Activated CD4-positive, alpha-beta T cell treated with anti-CD3 and anti-CD28 coated beads, Interleukin-2, amount 10 ng/mL, durations not matched to agents 7 days and 5 days (primary cell): ENCODE data around the gene PPP2R3B. TPM values are rescaled to one million over a fixed set of nuclear protein-coding genes. Genes with fewer than 3 reads are reported as not detected.
A peak's percentile ranks its signal among the peaks of the same experiment; 100 is the strongest.

Experiments
- CTCF ChIA-PET: fragments of 350-600 bp; sonication (Branson Sonifier 250); formaldehyde crosslinking; loops from one replicate; lab custom pipeline; 2021; ENCODE audit warnings: antibody characterized with exemption; lab: Charles Lee
- POLR2A ChIA-PET: fragments of 350-600 bp; sonication (Branson Sonifier 250); formaldehyde crosslinking; loops from one replicate; lab custom pipeline; 2021; ENCODE audit warnings: antibody characterized with exemption; lab: Charles Lee
- DNase-seq: peaks from one replicate; pipeline ENCODE4 v3.0.0-alpha.2; 2020
- H3K27ac Mint-ChIP-seq: one replicate; pipeline ENCODE4 v1.8.0; 2021; ENCODE audit warnings: mild to moderate bottlenecking, moderate library complexity, mixed read lengths
- H3K27me3 Mint-ChIP-seq: one replicate; pipeline ENCODE4 v1.8.0; 2021; ENCODE audit warnings: mixed read lengths
- H3K36me3 Mint-ChIP-seq: one replicate; pipeline ENCODE4 v1.8.0; 2021; ENCODE audit warnings: low read depth, mixed read lengths
- H3K4me1 Mint-ChIP-seq: one replicate; pipeline ENCODE4 v1.8.0; 2021; ENCODE audit warnings: mixed read lengths
- H3K4me3 Mint-ChIP-seq: one replicate; pipeline ENCODE4 v1.8.0; 2021; ENCODE audit warnings: mild to moderate bottlenecking, moderate library complexity, mixed read lengths
- H3K9me3 Mint-ChIP-seq: one replicate; pipeline ENCODE4 v1.8.0; 2021; ENCODE audit warnings: mixed read lengths
- total RNA-seq, 2 experiments: library from RNA; stranded (reverse); gene quantifications; one replicate each; pipeline ENCODE4 v1.2.3, GENCODE V29; 2021

PPP2R3B gene
- total RNA-seq, 2 experiments from 2014 or later = 30.6 to 33.8 TPM

GRCh38 chrX:318068-318738 lies 68.5 kb downstream of the PPP2R3B start:
- POLR2A ChIA-PET = no interaction called here
- H3K4me1 Mint-ChIP-seq = peaks cover 33% of the 10 kb centered on the region
- H3K27me3 Mint-ChIP-seq = no peaks in the 10 kb centered on the region
- peak; percentile 99 for DNase-seq
- H3K9me3 Mint-ChIP-seq = no peaks in the 10 kb centered on the region
- H3K36me3 Mint-ChIP-seq = peaks cover 14% of the 10 kb centered on the region
- CTCF ChIA-PET = no interaction called here
- peak overlapping the region; percentile 91 for H3K4me3 Mint-ChIP-seq
- peak overlapping the region; percentile 99 for H3K27ac Mint-ChIP-seq

- Mint-ChIP-seq H3K4me1 (peaks cover 26% of the 10 kb centered on the region), H3K36me3 (peaks cover 15% of the 10 kb centered on the region), H3K27me3 (no peaks in the 10 kb centered on the region), H3K9me3 (no peaks in the 10 kb centered on the region), H3K4me3 (peak overlapping the region; percentile 91), H3K27ac (peak overlapping the region; percentile 99)
- no peak for DNase-seq
- ChIA-PET CTCF (no interaction called here), POLR2A (no interaction called here)
Observed at GRCh38 chrX:317424-318067, 69.2 kb downstream of the PPP2R3B start.

GRCh38 chrX:316351-317325 lies 70.1 kb downstream of the PPP2R3B start:
- Mint-ChIP-seq H3K36me3 (peaks cover 24% of the 10 kb centered on the region), H3K27ac (peak overlapping the region; percentile 46), H3K9me3 (no peaks in the 10 kb centered on the region), H3K4me3 (peak overlapping the region; percentile 51), H3K4me1 (peaks cover 24% of the 10 kb centered on the region), H3K27me3 (no peaks in the 10 kb centered on the region)
- ChIA-PET CTCF (no interaction called here), POLR2A (no interaction called here)
- no peak for DNase-seq

GRCh38 chrX:314781-315595 lies 71.7 kb downstream of the PPP2R3B start:
- DNase-seq = no peak
- no peaks in the 10 kb centered on the region for H3K27me3 Mint-ChIP-seq
- H3K9me3 Mint-ChIP-seq = no peaks in the 10 kb centered on the region
- H3K4me3 Mint-ChIP-seq = no peak overlapping the region
- H3K27ac Mint-ChIP-seq = no peak overlapping the region
- CTCF ChIA-PET = no interaction called here
- peaks cover 23% of the 10 kb centered on the region for H3K36me3 Mint-ChIP-seq
- POLR2A ChIA-PET = no interaction called here
- peaks cover 14% of the 10 kb centered on the region for H3K4me1 Mint-ChIP-seq

GRCh38 chrX:314049-314448 lies 72.7 kb downstream of the PPP2R3B start:
- DNase-seq = no peak
- Mint-ChIP-seq H3K27ac (no peak overlapping the region), H3K4me1 (peaks cover 14% of the 10 kb centered on the region), H3K36me3 (peaks cover 28% of the 10 kb centered on the region), H3K4me3 (no peak overlapping the region), H3K27me3 (no peaks in the 10 kb centered on the region), H3K9me3 (no peaks in the 10 kb centered on the region)
- CTCF ChIA-PET = no interaction called here
- POLR2A ChIA-PET = no interaction called here

DNA sequence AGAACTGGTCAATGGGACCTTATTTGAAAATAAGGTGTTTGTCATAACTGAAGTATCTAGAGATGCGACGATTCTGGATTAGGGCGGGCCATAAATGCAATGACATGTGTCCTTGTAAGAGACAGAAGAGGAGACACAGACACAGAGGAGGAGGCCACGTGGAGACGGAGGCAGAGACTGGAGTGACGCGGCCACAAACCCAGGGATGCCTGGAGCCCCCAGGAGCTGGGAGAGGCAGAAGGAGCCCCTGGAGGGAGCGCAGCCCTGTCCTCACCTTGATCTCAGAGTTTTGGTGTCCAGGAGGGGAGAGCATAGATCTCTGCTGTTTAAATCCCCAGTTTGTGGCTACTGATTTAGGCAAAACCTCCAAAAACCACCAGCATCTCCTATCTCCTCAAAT lies 73.2 kb downstream of the PPP2R3B start:
- DNase-seq = no peak
- H3K4me3 Mint-ChIP-seq = no peak overlapping the region
- H3K4me1 Mint-ChIP-seq = peaks cover 14% of the 10 kb centered on the region
- no peaks in the 10 kb centered on the region for H3K27me3 Mint-ChIP-seq
- POLR2A ChIA-PET = no interaction called here
- no peaks in the 10 kb centered on the region for H3K9me3 Mint-ChIP-seq
- peaks cover 29% of the 10 kb centered on the region for H3K36me3 Mint-ChIP-seq
- CTCF ChIA-PET = no interaction called here
- H3K27ac Mint-ChIP-seq = no peak overlapping the region

GRCh38 chrX:312621-313331 lies 73.9 kb downstream of the PPP2R3B start:
- DNase-seq = no peak
- Mint-ChIP-seq H3K4me1 (peaks cover 10% of the 10 kb centered on the region), H3K4me3 (no peak overlapping the region), H3K27me3 (no peaks in the 10 kb centered on the region), H3K9me3 (no peaks in the 10 kb centered on the region), H3K27ac (no peak overlapping the region), H3K36me3 (peaks cover 34% of the 10 kb centered on the region)
- POLR2A ChIA-PET = no interaction called here
- CTCF ChIA-PET = no interaction called here

DNA sequence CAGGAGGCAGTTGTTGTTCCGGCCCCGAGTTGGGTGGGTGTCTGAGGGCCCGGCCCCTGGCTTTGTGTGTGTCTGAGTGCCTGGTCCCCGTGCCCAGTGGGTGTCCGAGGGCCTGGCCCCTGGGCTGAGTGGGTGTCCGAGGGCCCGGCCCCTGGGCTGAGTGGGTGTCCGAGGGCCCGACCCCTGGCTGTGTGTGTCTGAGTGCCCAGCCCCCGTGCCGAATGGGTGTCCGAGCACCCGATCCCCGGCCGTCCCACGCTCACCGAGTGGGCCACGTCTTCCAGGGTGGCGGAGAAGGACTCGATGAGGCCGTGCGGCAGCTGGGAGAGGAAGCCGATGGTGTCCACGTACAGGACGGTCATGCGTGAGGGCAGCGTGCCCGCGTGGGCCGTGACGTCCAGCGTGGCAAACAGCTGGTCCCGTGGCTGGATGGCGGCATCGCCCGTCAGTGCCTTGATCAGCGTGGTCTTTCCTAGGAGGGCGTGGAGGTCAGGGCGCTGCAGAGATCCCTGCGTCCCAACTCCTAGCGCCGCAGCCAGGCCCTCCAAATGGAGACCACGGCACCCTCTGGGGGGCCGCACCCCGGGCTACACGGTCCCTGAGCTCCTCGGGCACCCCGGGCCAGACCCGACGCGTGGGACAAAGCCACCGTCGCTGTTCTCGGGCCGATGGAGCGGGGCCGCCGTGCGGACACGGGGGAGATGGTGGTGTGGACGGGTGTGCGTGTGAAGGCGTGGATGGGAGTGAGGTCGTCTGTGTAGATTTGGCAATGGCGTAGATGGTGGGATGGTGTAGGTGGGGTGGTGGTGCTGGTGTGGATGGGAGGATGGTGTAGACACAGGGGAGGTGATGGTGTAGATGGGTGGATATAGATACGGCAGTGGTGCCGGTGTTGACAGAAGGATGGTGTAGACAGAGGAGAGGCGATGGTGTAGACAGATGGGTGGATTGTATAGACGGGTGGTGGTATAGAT lies 75.3 kb downstream of the PPP2R3B start:
- no peaks in the 10 kb centered on the region for H3K9me3 Mint-ChIP-seq
- peaks cover 35% of the 10 kb centered on the region for H3K36me3 Mint-ChIP-seq
- no peak for DNase-seq
- CTCF ChIA-PET = no interaction called here
- H3K4me3 Mint-ChIP-seq = no peak overlapping the region
- POLR2A ChIA-PET = no interaction called here
- H3K4me1 Mint-ChIP-seq = peaks cover under 1% of the 10 kb centered on the region
- H3K27me3 Mint-ChIP-seq = no peaks in the 10 kb centered on the region
- no peak overlapping the region for H3K27ac Mint-ChIP-seq

GRCh38 chrX:310621-311155 lies 76.0 kb downstream of the PPP2R3B start:
- ChIA-PET POLR2A (no interaction called here), CTCF (no interaction called here)
- Mint-ChIP-seq H3K36me3 (peaks cover 39% of the 10 kb centered on the region), H3K27ac (no peak overlapping the region), H3K4me3 (no peak overlapping the region), H3K27me3 (no peaks in the 10 kb centered on the region), H3K4me1 (no peaks in the 10 kb centered on the region), H3K9me3 (no peaks in the 10 kb centered on the region)
- DNase-seq = no peak

- POLR2A ChIA-PET = no interaction called here
- H3K4me3 Mint-ChIP-seq = no peak overlapping the region
- no peaks in the 10 kb centered on the region for H3K27me3 Mint-ChIP-seq
- no peak for DNase-seq
- no peak overlapping the region for H3K27ac Mint-ChIP-seq
- peaks cover 41% of the 10 kb centered on the region for H3K36me3 Mint-ChIP-seq
- CTCF ChIA-PET = no interaction called here
- no peaks in the 10 kb centered on the region for H3K4me1 Mint-ChIP-seq
- no peaks in the 10 kb centered on the region for H3K9me3 Mint-ChIP-seq
Observed at GRCh38 chrX:308821-309520, 77.7 kb downstream of the PPP2R3B start.
